Hippocampal formation (tissue), 2 donors: Measurements from ENCODE around the gene ANKRD6.

Experiments
- DNase-seq, 2 donors: peaks; one replicate each; lab custom pipeline; 2025; lab: John Stamatoyannopoulos, UW

The ANKRD6 gene

DNA sequence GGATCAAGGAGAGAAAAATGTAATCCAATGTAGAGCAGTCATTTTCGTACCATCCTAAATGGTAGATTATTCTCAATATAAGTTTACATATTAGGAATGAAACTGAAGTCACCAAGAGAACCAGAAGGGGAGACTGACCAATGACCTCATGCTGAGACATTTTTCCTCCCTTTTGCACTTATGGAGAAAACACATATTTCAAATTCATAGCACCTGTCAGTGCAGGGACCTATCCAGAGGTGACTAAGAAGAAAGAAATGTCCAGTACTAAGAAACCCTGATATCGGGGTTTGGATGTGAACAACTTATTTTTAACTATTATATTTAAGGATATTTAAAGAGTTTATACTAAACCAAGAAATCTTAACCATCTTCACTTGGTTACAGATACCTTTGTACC lies 222.2 kb downstream of the ANKRD6 start:
- DNase-seq = no peak

DNA sequence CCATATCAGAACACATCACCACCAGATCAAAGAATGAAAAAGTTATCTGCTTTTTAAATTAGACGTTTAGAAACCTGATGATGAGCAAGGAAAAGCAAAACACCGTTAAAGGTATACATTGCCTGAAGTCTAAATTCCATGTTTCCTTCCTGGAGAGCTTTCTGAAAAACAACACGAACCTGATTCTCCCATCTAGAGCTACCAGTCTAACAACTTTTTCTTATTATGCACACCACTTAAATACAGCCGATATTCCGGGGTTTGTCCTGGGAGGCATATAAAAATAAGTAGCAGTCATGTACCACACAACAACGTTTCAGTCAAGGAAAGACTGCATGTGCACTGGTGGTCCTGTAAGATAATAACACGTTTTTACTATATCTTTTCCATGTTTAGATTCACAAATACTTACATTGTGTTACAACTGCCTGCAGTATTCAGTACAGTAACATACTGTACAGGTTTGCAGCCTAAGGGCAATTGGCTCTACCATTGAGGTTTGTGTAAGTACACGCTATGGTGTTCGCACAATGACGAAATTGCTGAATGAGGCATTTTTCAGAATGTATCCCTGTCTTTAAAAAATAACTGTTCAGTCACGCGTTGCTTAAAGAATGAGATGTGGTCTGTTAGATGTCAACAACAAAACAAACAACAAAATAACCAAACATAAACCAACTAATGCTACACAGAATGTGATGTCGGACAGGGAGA lies 224.7 kb downstream of the ANKRD6 start:
- no peak for DNase-seq

DNA sequence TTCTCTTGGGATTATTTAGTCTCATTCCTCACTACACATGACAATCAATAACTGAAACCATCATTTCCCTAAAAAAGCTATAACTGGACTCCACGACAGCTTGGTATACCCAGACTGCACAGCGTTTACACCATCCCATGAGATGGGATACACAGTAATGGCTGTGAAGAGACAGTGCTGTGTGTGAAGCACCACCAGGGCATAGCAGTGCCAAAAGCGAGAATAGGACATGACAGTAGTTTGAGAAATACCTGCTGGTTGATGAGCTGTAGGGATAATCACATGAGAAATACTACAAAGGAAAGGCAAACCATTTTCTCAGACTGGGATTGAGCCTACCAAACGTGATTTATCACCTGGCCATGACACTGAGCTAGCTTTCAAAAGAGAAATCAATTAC lies 228.0 kb downstream of the ANKRD6 start:
- no peak for DNase-seq

DNA sequence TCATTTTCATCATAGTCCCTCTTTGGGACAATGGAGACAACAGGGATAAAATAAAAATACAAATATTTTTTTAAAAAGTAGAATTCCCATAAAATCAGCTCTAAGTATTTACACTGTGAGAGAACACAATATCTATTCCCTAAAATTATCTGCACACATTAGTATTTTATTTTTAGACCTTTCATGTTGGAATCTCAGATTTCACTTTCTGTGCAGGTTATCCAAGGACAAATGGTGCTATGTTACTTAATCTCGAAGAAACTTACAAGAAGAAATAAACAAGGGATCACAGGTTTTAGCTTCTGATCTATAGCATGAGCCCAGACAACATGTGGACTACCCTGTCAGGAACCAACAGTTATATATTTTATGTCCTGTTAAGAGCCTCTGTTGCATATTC lies 228.6 kb downstream of the ANKRD6 start:
- no peak for DNase-seq

DNA sequence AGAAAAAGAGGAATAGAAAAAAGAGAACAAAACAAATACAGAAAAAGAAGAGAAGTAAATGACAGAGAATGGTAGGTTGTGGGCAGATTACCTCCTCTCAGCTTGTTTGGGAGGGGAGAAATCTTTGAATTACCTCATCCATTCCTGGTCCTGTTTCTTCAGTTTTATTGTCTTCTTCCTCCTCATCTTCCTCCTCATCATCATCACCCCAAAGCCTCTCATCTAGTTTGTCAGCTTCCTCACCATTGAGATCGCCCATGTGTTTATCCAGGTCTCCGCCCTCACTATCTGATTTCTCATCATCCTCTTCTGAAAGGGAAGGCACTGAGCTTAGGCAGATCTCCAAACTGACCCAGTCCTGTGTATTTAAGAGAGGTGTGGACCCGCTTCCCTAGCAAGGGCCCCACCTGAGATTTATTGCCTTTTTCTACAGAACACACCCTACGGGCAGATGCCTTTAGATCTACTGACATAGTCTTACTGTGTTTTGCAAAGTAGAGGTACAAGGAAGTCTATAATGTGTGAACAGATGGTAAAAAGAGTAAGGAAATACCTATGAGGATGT lies 229.8 kb downstream of the ANKRD6 start:
- DNase-seq = no peak

DNA sequence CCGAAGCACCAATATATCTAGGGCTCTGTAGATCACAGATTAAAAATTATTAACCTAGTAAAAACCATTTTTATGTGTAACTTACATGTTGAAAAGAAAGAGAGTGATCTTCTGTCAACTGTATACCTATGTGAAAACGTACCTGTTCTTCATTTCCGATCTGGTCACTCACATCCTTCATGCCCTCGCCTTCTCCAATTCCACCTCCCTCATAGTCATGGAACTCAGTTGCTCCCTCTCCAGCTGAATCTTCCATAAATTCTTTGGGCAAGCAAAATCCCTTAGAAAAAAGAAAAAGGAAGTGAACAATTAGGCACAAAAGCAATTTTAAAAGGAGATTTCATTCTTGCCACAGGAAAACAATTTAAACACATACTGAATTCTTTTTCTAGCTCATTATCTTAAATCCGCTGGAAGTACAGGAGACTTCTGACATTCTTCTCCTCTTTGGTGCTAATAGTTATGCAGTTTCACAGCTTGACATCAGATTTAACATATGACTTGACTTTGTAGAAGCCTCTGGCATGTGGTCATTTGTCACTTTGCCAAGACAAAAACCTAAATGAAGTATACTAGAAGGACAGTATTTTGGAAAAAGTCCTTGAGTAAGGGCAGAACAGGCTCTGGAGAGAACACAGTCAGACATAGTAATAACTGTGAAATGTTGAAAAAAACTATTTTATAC lies 235.1 kb downstream of the ANKRD6 start:
- DNase-seq = no peak

DNA sequence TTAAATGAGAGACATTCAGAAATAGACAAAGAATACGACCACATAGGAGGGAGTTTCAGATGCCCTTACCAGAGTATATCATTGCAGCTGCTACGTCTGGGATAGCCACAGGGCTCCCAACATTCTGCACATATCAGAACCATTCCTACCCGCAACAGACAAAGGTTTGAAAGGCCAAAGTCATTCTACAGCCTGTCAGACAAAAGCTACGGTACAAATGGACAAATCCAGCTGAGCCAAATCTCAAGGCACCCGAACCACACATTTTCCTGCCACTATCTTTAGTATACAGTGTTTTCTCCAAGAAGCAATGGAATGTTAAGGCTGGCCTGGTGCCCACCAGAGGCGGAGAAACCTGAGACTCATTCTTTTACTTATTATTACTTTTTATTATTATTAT lies 236.1 kb downstream of the ANKRD6 start:
- no peak for DNase-seq

DNA sequence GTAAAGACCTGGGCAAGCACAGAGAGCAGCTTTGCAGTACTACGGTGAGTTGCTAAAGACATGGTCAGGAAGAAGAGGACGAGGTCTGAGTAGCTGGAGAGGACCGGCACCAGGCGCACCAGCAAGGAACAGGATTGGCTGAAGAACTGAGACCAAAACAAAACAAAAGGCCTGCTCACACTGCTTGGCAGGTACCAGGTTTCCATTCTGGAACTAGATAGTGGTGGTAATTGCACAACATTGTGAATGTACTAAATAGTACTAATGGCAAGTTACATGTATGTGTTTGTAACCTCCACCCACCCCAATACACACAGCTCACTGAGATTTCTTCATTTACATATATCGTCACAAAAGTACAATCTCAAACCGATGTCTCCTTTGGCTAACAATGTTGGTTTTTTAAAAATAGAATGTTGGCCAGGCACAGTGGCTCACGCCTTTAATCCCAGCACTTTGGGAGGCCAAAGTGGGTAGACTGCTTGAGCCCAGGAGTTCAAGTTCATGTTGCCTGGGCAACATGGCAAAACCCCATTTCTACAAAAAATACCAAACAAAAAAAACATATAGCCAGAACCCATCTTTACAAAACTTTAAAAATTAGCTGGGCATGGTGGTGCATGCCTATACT lies 238.1 kb downstream of the ANKRD6 start:
- DNase-seq = no peak

DNA sequence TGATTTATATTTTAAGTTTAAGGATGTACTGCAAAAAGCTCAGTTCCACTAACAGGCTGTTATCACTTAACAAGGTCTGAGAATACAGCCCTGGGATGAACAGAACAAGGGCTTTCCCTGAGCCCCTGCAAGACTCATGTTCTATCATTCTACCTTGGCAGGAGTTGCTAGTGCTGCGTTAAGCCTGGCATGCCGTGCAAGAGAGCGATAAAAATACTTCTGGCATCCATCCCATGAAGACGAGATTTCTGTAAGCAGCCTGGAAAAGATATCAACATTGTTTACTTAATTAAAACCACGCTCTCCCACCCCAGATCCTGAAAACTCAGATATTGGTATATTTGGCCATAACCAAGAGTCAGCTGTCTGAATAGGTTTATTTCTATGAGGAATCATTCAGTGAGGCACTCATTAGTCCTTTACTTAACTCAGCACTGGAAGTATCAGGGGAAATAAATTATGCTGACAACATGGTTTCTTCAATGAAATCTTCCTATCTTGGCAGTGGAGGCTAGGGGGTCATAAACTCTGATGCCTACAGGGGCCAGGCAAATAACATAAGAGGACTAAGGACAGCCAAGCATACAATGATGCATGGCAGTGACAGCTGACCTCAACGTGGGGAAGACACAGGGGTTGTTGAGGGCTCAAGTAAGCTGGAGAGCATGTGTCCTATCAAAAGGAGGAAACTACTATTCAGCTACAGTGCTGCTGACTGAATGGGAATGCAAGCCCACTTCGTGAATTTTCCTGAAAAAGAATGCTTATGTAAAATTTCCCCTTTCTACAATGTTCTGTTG lies 243.2 kb downstream of the ANKRD6 start:
- DNase-seq = no peak

DNA sequence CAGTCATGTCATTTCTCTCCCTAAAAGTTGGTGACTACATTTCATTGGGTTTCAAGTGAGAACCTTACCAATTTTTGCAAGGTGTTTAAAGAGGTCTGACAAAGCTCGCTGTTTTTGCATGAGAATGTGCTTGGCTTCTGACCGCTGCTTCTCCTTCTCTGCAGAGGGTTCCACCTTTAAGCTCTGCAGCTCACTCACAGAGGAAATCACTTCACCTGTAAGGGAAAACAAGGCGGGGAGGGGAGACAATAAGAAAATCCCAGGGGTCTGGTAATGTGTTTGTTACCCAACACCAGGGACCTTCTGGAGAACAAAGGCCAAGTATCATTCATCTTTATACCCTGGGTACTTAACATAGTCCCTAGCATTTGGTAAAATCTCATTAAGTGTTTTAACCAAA lies 245.6 kb downstream of the ANKRD6 start:
- no peak for DNase-seq

DNA sequence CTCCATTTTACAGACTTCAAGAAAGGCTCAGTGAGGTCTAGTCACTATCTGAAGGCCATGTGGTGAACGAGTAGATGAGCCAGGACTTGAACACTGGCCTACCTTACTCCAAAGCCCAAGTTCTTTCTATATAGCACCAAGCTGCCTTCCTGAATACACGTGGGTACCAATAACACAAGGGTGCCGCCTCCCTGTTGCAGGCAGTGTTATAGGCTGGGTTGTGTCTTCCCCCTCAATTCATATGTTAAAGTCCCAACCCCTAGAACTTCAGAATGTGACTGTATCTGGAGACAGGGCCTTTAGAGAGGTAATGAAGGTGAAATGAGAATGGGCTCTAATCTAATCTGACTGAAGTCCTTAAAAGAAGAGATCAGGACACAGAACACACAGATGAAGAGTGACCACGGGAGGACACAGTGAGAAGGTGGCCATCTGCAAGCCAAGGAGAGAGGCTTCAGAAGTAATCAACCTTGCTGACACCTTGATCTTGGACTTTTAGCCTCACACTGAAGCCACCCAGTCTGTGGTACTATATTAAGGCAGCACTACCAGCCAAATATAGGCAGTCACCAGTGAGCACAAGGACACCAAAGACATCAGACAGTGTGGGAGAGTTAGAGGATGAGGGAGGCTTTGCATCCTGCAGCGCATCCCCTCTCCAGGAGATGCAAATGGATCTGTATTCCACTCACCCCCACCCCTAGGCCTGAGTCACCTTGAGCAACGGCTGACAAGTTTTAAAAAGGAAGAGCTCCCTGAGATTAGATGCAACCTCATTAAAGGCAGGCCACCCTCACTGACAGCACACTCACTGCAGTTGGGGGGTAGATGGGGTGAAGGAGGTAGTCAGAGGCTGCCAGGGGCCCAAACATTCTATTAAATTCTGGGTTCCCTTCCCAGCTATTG lies 246.5 kb downstream of the ANKRD6 start:
- no peak for DNase-seq

DNA sequence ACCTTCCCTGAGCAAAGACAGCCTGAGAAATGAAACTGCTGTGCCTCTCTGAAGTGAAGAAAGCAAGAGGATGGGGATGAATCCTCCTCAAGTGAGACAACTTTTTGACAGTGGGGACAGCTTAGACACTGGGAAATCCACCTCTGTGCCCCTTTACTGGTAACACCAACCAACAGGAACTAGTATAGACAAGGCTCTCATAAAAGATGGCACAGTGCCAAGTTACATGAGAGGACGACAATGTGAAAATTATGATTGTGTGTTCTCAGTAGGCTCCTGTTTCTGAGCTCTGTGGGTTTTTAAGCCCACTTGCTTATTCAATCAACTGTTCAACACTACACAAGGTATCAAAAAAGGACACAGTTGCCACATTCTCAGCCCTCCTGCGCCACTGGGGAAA lies 247.2 kb downstream of the ANKRD6 start:
- DNase-seq = no peak

DNA sequence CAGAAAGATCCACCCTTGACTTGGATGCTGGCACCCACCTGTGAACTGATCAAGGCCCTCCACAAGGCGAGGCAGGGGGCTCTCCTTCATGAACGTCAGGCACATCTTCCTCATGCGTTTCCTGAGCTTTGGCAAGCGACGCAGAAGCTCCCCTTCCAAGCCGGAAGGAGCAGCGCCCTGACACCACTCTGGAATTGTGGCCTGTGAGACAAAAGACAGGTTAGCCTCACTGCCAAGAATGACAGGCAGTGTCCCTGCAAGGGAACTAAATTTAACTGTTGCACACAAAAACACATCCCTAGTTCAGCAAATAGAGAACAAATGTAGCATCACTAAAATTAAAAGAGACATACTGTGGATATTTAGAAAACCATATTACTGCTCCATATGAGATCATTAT lies 247.6 kb downstream of the ANKRD6 start:
- no peak for DNase-seq

DNA sequence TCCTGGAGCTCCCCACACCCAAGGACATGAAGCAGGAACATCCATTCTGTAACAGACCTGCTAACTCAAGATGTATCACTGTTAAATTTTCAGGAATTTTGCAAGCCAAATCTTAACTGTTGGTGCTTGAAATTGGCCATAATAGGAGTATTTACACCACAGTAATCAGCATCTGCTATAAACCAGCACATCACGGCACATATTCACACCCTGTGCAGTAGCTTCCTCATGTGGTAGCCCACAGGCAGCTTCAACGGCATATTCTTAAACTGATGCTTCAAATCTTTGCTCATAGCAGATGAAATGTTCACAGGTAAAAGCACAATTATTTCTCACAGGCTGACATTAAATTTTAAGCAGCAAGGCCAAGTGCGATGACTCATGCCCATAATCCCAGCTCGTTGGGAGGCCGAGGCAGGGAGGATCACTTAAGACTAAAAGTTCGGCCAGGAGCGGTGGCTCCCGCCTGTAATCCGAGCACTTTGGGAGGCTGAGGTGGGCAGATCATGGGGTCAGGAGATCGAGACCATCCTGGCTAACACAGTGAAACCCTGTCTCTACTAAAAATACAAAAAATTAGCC lies 249.1 kb downstream of the ANKRD6 start:
- DNase-seq = no peak

DNA sequence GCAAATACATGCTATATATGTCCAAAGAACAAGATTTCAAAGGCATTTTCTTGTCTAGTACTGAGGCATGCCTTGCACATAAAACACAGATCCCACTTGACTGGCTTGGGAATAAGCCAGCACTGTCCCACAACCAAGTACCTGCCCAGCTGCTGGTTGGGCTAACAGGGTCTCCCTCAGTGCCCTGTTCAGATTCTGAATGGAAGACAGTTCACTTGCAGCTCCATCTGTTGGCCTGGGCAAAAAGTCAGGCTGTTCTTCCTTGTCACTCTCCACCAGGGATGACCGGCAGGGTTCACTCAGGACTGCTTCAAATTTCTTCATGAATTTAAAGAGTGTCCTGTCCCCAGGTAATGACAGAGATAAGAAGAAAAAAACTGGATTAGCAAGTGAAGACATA lies 250.0 kb downstream of the ANKRD6 start:
- no peak for DNase-seq
